ENCODE data around the gene RPL13A.

RPL13A gene

DNA sequence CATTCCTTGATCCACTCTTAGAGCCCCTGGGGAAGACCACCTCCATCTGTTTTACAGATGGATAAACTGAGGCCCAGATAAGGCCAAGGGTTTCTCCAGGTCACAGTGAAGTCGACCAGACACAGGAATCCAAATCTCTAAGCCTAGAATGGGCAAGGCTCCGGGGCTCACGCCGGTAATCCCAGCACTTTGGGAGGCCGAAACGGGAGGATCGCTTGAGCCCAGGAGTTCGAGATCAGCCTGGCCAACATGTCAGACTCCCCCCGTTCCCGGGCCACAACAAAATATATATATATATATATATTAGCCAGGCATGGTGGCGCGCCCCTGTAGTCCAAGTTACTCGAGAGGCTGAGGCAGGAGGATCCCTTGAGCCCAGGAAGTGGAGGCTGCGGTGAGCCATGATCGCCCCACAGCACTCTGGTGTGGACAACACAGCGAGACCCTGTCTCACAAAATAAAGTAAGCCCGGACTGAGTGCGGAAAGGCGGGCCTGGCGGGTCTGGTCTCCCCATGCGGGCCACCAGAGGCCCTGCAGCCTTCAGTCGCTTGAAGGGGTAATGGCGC lies 615 bp upstream of the RPL13A start:
- DNase-seq, result no peak

- DNase-seq, result no peak
Measured at GRCh38 chr19:49488046-49488862, 846 bp downstream of the RPL13A start.

DNA sequence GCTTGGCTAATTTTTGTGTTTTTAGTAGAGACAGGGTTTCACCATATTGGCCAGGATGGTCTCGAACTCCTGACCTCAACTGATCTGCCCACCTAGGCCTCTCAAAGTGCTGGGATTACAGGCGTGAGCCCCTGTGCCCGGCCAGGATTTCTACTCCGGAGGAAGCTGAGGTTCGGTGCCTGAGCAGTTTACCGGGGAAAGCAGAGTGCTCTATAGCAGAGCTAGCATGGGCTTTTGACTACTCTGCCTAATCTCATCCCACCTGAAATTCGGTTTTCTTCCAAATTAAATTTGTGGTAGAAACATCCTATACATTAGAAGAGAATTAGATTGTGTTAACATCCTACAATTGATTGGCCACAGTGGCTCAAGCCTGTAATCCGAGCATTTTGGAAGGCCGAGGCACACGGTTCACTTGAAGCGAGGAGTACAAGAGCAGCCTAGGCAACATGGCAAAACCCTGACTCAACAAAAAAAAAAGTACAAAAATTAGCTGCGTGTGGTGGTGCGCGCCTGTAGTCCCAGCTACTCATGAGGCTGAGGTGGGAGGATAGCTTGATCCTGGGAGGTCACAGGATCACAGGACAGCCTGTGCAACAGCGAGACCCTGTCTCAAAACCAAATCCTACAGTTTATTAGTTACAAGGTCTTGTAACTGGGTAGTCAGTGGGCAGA lies 1.6 kb downstream of the RPL13A start:
- no peak for DNase-seq

DNA sequence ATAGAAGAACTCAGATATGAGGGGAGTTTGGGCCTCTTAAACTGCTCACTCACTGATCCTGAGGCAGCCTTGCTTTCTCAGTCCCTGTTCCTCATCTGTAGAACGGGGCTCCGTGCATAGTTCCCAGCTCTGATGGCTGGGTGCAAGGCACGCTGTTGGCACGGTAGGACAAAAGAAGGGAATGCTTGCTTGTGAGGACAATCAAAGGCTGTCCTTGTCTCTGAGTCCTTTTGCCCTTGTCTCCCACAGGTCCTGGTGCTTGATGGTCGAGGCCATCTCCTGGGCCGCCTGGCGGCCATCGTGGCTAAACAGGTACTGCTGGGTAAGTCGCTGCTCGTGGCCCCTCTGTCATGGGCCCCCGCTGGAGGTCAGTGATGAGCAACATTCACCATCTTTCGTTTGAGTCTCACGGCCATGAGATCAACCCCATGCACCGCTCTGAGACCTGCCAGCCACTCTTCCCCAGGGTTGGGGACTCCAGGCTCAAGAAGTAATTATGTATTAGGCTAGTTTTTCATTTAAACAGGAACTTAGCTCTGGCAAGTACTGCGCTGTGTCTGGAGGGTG lies 2.3 kb downstream of the RPL13A start:
- no peak for DNase-seq

GRCh38 chr19:49490287-49491029 lies 3.0 kb downstream of the RPL13A start:
- no peak for DNase-seq

GRCh38 chr19:49491030-49491803 lies 3.8 kb downstream of the RPL13A start:
- no peak for DNase-seq

DNA sequence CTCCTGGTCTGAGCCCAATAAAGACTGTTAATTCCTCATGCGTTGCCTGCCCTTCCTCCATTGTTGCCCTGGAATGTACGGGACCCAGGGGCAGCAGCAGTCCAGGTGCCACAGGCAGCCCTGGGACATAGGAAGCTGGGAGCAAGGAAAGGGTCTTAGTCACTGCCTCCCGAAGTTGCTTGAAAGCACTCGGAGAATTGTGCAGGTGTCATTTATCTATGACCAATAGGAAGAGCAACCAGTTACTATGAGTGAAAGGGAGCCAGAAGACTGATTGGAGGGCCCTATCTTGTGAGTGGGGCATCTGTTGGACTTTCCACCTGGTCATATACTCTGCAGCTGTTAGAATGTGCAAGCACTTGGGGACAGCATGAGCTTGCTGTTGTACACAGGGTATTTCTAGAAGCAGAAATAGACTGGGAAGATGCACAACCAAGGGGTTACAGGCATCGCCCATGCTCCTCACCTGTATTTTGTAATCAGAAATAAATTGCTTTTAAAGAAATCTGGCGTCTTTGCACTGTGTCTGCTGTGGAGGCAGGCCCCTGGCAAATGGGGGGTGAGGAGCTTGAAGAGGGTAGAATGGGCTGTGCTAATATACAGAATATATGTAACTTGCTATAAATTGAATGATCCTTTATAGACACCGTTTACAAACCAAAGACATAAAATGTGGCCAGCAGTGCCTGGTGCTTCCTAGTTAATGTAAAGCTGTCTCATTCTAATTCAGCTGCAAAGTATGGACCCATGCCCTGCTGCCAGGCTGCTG lies 4.6 kb downstream of the RPL13A start:
- no peak for DNase-seq

DNA sequence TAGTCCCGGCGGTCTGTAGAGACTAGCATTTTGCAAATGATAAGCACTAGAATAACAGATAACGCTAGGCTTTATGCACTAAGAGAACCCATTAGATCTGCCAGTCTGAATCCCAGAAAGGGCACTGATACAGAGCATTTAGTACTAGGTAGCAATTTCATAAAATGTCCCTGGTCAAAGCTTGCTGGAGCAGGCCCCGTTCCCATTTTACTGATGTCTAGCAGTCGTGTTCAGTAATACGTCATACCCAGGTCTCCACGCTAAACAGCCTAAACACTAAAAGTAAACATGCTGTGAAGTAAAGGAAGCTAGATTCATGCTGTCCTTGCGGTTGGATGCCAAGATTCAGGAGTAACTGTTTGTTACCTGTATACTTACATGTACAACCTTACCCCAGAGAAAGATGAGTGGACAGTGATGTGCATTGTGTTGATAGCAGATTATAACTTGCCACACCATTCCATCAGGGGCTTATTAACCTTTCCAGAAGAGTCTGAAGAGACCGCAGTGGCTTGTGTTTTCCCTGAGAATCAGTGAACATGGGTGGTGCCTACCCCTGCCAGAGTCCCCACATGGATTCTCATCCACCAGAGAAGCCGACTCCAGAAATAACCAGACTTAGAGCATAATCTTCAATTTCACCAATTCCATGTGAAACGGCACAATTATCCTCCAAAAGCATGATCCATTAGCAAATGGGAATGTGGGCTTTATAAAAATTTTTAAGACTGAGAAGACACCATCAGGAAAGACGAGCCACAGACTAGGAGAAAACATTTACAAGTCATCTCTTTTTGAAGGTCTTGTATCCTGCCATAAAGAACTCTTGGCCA lies 5.4 kb downstream of the RPL13A start:
- no peak for DNase-seq

DNA sequence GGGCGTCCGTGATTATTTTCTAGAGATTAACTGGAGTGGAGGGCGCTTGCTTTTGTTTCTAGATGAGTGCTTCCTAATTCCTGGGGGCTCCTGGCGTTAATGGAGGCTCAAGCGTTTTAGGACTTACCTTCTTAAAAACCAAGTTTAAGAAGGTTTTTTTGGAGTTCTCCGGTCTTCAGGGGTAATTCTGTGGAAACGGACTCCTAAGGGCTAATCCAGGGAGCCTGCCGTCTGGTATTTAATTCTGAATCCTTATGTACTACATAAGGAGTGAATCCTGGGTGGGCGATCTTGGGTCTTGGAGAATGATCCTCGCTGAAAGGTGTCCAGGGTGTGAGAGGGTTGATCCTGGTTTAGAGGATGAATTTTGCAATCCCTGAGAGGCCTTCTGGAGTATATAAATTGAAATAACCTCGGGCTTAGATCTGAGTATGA lies 9.2 kb downstream of the RPL13A start:
- no peak for DNase-seq

GRCh38 chr19:49497047-49497788 lies 9.8 kb downstream of the RPL13A start:
- no peak for DNase-seq

DNA sequence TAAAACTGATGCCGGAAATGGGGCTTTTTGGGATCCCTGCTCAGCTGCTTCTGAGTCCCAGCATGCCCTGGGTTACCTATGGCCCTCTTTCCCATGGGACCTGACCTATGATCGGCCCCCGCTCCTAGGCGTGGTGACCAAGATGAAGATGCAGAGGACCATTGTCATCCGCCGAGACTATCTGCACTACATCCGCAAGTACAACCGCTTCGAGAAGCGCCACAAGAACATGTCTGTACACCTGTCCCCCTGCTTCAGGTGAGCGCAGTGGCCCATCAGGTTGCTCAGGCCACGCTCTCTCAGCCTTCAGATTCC lies 10.3 kb downstream of the RPL13A start:
- no peak for DNase-seq

DNA sequence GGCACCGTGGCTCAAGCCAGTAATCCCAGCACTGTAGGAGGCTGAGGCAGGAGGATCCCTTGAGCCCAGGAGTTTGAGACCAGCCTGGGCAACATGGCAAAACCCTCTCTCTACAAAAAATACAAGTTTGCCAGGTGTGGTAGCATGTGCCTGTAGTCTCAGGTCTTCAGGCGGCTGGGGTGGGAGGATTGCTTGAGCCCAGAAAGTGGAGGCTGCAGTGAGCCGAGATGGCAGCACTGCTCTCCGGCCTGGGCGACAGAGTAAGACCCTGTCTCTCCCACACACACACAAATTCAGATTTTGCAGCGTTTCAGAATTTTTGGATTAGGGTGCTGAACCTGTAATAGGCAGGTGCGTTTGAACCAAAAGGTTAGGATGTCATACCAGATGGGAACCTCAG lies 11.1 kb downstream of the RPL13A start:
- DNase-seq, result no peak

DNA sequence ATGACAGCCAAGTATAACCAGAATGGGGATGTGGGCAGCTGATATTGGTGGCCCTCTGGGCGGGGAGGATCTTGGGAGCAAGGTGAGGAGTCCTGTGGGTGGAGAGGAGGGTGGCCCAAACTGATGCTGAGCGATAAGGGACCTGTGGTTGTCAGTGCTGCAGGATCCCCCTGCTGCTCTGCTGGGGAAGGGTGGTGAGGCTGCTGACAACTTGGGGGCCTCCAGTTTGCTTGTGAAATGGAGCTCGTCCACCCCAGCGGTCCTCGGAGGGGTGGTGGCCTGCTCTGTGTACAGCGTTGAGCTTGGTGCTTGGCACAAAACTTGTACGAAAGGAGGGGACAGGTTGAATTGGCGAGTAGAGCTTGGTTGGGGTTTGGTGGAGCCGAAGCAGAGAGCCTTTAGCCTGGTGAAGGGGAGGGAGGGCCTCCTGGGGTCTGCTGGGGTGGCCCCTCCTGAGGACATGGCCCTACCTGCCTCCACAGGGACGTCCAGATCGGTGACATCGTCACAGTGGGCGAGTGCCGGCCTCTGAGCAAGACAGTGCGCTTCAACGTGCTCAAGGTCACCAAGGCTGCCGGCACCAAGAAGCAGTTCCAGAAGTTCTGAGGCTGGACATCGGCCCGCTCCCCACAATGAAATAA lies 11.7 kb downstream of the RPL13A start:
- no peak for DNase-seq

GRCh38 chr19:49502866-49503581 lies 15.6 kb downstream of the RPL13A start:
- DNase-seq, result peak; percentile 86

DNA sequence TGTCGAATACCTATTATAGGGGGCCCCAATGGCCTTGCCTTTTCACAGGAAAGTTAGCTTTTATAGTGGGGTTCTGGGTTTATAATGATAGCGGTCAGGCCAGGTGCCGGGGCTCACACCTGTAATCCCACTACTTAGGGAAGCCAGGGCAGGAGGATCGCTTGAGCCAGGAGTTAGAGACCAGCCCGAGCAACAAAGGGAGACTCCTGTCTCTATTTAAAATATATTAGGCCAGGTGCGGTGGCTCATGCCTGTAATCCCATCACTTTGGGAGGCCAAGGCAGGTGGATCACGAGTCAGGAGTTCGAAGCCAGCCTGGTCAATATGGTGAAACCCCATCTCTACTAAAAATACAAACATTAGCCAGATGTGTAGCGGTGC lies 16.2 kb downstream of the RPL13A start:
- DNase-seq, result no peak

- DNase-seq, result no peak
Measured at GRCh38 chr19:49506575-49507105, 19.2 kb downstream of the RPL13A start.

DNA sequence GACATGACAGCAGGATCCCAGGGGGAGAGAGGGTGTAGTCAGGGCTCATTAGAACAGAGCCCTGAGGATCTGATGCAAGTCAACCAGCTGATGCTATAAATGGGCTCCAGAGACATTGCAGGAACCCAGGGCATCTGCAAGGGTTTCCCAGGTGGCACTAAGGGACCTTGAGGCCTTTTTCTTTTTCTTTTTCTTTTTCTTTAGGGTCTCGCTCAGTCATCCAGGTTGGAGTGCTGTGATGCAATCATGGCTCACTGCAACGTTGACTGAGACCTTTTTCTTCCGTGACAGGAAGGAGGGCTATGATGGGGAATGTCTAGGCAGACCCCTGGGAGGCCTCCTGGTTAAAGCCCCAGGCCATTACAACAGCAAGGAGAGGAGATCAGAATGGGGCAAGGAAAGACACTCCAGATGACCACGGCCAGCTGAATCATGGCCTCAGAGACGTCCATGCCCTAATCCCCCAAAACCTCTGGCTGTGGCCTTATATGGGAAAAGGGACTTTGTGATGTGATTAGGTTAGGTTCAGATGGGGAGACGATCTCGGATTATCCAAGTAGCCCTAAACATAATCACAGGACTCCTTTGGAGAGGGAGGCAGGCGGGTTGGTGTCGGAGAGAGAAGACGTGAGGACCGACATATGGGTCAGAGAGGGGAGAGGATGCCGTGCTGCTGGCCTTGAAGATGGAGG lies 20.5 kb downstream of the RPL13A start:
- DNase-seq, result no peak

Measured in DMS79 (cell line).